NCI-H2081 treated with DMSO at 0.1 percent for 48 hours (cell line): Measurements from ENCODE around the gene CRB3.
"Not testable (repeated sequence)": the region's sequence is repeated elsewhere in the genome, so short reads cannot be mapped to it uniquely, and the experiment has no call there.

ENCODE experiments used
- DNase-seq: peaks from one replicate; lab custom pipeline; 2025; lab: John Stamatoyannopoulos, UW

CRB3 gene

DNA sequence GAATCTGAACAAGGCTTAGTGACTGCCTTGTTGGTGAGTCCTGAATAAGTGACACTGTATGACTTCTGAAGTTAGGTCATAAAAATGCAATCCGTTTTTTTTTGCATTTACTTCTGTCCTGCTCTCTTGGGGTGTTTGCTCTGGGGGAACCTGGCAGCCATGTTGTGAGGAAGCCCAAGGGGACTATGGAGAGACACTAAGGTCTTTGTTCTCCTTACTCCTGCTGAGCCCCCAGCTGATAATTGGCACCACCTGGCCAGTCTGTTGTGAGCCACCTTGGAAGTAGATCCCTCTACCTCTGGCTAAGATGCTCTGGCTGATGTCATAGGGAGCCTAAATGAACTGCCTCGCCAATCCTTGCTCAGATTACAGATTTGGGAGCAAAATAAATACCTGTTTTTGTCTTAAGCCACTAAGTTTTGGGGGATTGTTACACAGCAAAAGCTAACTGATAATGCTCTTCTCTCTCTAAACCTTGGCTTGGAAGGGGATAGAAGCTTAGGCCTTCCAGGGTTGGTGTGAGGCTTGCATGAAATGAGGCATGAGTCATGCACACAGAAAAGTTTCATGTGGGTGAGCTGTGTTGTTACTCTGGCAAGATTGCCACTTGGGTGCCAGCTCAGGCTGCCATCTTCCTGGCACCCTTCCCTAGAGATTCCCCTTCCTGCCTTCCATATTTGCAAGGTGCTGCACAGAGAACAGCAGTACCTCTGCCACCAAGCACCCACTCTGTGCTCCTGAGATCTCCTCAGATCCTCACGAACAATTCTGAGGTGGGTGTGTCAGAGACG lies 27.9 kb downstream of the CRB3 start:
- no peak for DNase-seq

DNA sequence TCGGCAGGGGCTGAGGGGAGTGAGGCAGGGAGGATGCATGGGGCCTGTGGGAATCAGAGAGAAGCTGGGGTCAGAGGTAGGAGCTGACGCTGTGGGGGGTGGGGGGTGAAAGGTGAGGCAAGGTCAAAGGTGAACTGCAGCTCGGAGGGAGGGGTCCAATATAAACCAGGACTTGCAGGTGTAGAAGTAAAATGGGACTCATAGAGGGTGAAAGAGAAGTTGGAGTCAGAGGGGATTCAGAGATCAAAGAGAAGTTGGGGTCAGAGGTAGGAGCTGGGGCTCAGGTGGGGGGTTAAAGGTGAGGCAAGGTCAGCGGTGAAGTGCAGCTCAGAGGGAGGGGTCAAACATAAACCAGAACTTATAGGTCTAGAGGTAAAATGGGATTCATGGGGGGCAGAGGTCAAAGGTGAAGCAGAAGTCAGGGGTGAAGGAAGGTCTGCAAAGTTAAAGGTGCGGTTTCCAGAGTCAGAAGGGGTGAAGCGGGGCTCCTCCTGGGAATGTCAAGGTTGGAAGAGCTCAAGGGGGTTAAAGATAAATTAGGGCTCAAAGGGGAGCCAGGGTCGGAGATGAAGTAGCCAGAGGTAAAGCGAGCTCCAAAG lies 30.5 kb downstream of the CRB3 start:
- no peak for DNase-seq

DNA sequence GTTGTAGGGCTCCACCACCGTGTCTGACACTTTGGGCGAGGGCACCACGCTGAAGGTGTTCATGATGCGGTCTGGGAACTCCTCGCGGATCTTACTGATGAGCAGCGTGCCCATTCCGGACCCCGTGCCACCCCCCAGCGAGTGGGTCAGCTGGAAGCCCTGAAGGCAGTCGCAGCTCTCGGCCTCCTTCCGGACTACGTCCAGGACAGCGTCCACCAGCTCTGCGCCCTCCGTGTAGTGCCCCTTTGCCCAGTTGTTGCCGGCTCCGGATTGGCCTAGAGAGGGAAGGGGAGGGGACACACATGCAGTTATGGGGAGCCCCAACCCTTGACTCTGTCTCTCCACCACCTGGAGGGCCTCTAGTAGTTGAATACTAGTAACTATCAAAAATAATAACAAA lies 31.9 kb downstream of the CRB3 start:
- DNase-seq: no peak

DNA sequence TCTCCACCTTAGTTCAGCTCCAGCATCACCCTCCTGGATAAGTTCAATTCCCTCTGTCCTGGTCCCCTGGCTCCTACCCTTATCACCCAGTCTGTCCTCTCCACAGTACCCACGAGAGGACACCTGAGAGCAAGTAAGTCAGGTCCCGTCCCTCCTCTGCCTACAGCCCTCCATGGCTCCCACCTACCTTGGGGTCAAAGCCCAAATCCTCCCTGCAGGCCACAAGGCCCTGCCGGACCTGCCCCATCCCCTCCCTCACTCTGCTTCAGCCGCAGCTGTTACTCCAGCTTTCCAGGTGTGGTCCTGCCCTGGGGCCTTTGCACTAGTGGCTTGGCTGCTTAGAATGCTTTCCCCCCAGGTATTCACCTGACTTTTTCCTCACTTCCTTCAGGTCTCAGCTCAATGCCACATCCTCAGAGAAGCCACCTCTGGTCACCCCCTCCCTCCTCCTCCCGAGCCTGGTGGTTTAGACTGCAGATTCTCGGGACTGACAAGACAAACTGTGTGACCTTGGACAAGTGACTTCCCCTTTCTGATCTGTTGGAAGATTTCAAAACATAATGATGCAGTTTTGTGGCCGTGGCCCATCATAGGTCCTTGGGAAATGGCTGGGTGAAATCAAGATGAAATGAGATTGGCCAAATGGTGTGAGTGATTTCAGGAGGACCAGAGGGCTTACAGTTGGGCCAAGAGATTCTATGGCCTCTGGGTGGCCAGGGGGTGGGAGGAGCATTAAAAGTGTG lies 34.4 kb downstream of the CRB3 start:
- DNase-seq: no peak

DNA sequence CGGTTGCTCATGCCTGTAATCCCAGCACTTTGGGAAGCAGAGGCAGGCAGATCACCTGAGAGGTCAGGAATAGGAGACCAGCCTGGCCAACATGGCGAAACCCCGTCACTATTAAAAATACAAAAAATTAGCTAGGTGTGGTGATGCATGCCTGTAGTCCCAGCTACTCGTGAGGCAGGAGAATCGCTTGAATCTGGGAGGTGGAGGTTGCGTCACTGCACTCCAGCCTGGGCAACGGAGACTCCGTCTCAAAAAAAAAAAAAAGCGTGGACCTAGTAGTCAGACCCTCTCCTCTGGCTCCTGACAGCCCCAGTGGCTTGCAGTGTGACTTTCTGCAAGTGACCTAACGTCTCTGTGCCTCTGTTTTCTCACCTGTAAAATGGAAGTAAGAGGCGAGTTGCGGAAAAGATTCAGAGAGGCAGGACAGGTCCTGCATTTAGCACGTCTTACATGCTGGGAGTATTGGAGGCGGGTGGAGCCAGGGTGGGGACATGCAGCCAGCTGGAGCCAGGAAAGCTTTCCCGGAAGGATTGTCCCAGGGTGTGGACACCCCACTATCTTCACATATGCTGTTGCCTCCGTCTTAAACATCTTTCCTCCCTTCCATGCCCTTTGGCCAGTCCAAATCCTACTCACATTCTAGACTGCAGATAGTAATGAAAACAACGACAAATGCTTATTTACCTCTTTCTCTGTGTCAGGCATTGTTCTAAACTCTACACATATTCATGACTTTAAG lies 35.1 kb downstream of the CRB3 start:
- no peak for DNase-seq

DNA sequence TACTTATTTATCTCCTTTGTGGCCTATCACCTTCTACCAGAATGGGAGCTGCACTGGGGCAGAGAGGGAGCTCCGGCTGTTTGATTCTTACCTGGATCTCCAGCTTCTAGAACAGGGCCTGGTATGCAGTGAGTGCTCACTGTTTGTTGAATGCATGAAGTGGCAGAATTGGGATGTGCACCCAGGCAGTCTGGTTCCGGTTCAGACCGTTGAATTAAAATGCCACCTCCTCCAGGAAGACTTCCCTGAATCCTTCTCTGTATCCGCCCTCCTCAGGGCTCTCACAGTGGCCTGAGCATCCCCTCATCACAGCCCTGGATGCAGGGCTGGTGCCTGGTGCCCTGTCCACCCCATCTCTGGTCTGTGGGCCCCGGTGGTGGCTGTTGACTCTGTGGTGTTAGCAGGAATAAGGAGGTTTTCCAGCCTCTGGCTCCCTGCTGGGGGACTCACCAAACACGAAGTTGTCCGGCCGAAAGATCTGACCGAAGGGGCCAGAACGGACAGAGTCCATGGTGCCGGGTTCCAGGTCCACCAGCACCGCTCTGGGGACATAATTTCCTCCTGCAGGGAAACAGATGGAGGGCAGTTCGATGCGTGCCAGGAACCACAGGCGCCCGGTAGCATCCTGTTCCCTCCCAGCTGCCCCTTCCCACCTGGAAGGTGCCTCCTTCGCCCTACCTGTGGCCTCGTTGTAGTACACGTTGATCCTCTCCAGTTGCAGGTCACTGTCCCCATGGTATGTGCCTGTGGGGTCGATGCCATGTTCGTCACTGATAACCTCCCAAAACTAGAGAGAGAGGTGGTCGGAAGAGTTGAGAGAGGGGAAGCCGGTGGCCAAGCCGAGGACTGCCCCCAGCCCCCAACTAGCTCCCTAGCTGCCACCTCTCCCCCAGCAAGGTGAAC lies 37.0 kb downstream of the CRB3 start:
- DNase-seq: no peak

DNA sequence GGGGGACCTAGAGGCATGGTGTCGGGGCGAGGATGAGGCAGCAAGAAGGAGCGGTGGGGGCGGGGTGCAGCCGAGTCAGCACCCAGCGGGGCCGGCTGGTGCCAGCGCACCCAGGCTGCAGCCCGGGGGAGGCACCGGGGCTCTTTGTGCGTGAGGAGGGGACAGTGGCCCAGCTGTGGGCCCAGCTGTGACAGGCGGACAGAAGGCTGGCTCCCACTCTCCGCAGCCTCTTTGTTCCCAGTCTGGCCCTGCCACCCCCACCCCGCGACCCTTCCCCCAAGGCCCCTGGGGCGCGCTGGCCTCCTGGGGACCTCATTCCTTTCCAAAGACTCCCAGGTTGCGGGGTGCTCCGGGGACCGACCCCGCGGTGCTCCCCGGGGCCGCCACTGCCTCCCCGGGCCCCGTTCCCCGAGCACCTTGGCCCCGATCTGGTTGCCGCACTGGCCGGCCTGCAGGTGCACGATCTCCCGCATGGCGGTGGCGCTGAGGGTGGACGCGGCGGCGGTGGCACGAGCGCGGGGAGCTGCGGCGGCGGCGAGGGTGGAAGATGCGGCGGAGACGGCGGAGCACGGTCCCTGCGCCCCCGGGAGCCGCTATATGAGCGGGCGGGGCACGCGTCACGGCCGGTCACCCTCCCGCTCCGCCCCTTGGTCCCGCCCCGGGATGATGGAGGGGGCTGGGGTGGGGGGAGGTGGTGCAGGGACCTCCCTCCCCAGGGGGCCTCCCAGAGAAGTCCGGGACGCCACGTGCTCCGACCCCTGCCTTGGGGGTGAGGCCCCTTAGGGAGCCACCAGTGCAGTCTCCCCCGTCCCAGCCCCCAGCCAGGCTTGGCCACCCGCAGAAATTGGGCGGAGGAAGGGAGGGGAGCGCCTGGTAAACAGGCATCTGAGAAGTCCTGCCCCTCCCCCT lies 37.9 kb downstream of the CRB3 start, which contains the start of gene TUBB4A:
TUBB4A (minus strand) TSS at position 570 of the 909 bp plus-strand sequence; CDS start at position 473, 97 bp downstream.
- no peak for DNase-seq

DNA sequence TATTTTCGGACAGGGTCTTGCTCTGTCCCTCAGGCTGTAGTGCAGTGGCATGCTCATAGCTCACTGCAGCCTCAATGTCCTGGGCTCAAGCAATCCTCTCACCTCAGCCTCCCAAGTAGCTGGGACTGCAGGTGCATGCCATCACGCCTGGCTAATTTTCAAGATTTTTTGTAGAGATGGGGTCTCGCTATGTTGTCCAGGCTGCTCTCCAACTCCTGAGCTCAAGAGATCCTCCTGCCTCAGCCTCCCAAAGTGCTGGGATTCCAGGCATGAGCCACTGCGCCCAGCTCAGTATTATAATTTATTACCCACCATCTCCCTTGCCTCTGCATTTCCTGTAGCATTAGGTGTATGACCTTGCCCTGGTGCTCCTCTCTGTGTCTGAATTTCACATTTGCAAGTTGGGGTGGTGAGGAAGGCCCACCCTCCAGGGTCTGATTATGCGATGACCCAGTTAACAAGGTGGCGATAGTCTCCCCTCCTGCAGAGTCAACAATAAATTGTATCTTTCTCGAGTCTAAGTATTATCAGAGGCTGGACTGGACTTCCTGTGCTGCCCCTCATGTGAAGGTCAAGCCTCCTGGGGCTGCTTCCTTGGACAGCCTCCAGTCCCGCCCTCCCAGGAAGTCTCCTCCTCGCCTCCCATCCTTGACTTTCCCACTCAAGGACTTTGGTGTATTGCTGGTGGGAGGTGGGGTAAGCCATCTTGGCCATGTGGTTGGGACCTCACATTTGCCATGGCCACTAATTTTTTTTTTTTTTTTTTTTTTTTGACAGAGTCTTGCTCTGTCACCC lies 39.5 kb downstream of the CRB3 start:
- no peak for DNase-seq

DNA sequence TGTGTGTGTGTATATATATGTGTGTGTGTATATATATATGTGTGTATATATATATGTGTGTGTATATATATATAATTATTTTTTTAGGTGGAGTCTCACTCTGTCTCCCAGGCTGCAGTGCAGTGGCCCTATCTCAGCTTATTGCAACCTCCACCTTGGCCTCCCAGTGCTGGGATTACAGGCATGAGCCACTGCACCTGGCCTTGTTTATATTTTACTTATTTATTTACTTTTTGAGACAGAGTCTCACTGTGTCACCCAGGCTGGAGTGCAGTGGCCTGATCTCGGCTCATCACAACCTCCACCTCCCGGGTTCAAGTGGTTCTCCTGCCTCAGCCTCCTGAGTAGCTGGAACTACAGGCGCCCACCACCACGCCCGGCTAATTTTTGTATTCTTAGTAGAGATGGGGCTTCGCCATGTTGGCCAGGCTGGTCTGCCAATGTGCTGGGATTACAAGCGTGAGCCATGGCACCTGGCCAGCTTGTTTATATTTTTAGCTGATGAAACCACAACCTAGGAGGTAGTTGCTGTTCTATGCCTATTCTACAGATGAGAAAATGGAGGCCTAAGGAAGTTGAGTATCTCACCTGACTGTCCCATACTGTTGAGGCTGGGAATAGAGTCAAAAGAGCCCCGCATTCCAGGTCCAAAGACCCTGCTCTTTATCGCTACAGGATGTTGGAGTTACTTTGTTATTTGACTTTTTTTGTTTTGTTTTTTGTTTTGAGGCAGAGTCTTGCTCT lies 44.1 kb downstream of the CRB3 start:
- DNase-seq: not testable (repeated sequence)

DNA sequence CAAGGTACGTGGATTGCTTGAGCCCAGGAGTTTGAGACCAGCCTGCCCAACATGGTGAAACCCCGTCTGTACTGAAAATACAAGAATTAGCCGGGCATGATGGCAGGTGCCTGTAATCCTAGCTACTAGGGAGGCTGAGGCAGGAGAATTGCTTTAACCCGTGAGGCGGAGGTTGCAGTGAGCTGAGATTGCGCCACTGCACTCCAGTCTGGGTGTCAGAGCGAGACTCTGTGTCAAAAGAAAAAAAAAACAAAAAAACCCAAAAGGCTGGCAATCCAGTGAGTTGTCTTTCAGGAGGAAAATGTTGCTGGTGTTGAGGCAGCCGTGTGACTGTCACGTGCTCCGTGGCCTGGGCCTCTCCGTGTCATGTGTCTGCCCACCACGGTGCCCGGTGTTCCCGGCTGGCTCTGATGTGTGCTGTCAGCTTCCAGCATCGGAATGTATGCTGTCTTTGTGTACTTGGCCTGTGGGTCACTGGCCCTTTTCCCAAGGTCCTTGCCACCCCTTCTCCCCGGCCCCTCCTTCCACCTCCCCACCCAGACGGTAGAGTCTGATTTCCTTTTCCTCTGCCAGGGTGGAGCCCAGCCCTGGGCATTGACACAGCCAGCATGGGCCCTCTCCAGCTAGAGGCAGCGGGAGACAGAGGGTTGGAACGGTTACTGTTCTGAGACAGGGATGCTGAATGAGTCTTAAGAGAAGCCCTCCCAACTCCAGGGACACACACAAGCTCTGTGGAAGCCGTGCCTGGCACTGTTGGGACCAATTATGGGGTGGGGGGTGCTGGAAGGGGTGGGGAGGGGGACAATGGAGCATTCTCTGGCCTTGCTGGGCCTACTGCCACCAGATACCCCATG lies 45.3 kb downstream of the CRB3 start:
- no peak for DNase-seq

DNA sequence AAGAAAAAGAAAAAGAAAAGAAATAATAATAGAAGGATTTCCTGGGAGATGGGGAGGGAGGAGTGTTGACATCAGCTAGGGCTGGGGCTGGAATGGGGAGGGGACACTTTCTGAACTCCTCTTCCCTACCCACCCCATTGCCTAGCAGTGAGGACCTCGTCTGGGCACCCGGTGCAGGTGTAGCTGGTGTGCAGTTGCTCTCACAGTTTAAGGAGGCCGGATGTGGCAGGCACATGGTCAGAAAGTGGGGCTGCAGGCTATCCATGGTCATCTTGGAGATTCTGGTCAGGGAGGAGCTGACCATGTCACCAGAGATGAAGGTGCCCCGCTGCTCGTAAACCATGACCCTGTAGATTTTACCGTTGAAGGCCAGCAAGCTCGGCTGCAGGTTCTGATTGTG lies 46.5 kb downstream of the CRB3 start:
- no peak for DNase-seq

DNA sequence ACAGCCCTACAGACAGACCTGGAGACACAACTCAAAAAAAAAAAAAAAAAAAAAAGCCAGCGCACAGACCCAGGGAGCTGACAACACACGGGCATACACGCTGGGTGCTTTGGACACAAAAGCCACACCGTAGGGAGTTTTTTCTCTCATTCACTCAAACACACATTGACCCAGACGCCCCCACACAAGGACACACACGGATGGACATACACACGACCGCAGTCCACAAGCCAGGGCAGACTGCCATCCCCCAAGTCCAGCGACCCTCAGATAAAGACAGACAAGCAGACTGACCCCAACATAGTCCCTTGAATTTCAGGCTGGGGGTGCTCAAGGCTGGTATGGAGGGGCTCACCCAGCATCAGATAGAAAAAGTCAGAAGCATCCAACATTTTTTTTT lies 50.0 kb downstream of the CRB3 start:
- no peak for DNase-seq

DNA sequence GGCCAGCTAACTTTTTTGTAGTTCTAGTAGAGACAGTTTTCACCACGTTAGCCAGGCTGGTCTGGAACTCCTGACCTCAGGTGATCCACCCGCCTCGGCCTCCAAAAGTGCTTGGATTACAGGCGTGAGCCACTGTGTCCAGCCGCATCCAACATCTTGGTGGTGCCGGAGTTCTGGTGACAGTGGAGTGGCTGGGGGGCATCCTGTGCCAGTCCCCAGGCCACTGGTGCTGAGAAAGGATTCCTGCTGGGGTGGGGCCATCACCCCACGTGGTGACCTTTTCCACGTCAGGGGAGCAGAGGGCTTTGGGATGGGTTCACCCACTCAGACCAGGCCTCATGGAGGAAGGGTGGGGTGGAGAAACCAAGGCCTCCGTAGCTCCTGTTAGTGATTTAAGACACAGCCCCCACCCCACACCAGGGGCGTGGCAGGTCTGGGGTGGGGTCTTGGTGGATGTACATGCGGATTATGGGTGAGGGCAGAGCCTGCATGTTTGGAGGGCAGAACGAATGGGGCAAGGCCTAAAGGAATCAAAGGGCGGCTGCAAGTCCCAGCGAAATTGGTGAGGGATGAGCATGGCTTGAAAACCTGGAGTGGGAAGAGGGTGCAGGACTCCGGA lies 51.0 kb downstream of the CRB3 start:
- no peak for DNase-seq

DNA sequence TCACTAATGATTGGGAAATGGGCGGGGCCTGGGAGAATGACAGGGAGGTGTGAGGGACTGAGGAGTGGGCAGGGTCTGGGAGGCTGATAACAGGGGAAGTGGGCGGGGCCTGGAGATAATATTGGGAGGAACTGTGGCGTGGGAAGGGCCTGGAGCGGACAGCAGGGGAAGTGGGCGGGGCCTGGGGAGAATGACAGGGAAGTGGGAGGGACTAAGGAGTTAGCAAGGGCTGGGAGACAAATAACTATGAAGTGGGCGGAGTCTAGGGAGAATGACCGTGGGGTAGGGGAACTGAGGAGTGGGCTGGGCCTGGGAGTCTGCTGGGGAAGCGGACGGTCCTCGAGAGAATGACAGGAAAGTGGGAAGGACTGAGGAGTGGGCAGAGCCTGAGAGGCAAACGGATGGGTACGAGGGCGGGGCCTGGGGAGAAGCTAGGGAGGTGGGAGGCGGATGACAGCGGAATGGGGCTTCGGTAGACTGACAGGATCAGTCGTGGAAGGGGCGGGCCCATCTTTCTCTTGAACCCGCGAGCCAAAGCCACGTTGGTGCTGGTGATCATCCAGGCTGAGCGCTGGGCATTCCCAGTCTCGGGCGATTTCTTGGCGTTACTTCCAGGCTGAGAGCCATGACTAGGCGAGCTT lies 52.1 kb downstream of the CRB3 start:
- no peak for DNase-seq
